Endothelial cell of umbilical vein (primary cell): ENCODE measurements around the gene CAND1. TPM values are rescaled to one million over a fixed set of nuclear protein-coding genes. Genes with fewer than 3 reads are reported as not detected.

Experiments used
- BruUV-seq: library from RNA; stranded (reverse); fragments of 400-500 nt; replicated peaks from 2 replicates; lab custom pipeline; 2021; lab: Mats Ljungman, UMichigan
- CTCF ChIA-PET: fragments of 300-600, 350-600 bp; sonication (Branson Sonifier 250); formaldehyde crosslinking; loops from one replicate; lab custom pipeline; 2021; ENCODE audit warnings: antibody characterized with exemption, inconsistent platforms; lab: Charles Lee
- POLR2A ChIA-PET: fragments of 300-600, 350-600 bp; sonication (Branson Sonifier 250); formaldehyde crosslinking; loops from one replicate; lab custom pipeline; 2021; ENCODE audit warnings: antibody characterized with exemption, inconsistent platforms; lab: Charles Lee
- DNase-seq: peaks from one replicate; pipeline ENCODE4 v3.0.0-alpha.2; 2011; ENCODE audit warnings: low read depth, low spot score
- FAIRE-seq: peaks from 2 replicates; lab custom pipeline; 2011; peaks lifted over from hg19 to GRCh38; lab: Jason Lieb, UNC
- H2AFZ ChIP-seq: 2 replicates; pipeline ENCODE4 v1.6.0; 2012; ENCODE audit warnings: low read depth, low read length, control low read depth, inconsistent platforms
- H3K27ac ChIP-seq: 2 replicates; pipeline ENCODE4 v1.5.1; 2011; ENCODE audit warnings: low read depth, mild to moderate bottlenecking, control low read depth, low read length, moderate library complexity; ENCODE audit not compliant: insufficient read depth
- H3K27me3 ChIP-seq, 2 experiments: 2 replicates each; pipeline versions ENCODE4 v1.6.0 to v1.6.1; 2011; ENCODE audit warnings: low read length in 2 of 2, mixed read lengths in 1 of 2; ENCODE audit not compliant: control insufficient read depth in 2 of 2, insufficient read depth in 2 of 2
- H3K36me3 ChIP-seq, 2 experiments: 2 replicates in 1 of 2; 3 replicates in 1 of 2; pipeline ENCODE4 v1.5.1; 2011; ENCODE audit warnings: low read length in 2 of 2, mild to moderate bottlenecking in 1 of 2, moderate library complexity in 1 of 2; ENCODE audit not compliant: control insufficient read depth in 2 of 2, insufficient read depth in 2 of 2; ENCODE audit errors: extremely low read depth in 1 of 2
- H3K4me1 ChIP-seq: 3 replicates; pipeline ENCODE4 v1.5.1; 2011; ENCODE audit warnings: mild to moderate bottlenecking, low read length; ENCODE audit not compliant: control insufficient read depth, insufficient read depth; ENCODE audit errors: extremely low read depth
- H3K4me2 ChIP-seq: 2 replicates; pipeline ENCODE4 v1.6.1; 2011; ENCODE audit warnings: low read length, control low read depth, mixed read lengths; ENCODE audit not compliant: insufficient read depth
- H3K4me3 ChIP-seq, 3 experiments: fragments of 200-600 bp in 1 of 3; sonication (generic), shearing (Covaris generic) in 1 of 3; replicated peaks in 1 of 3; 2 replicates each; pipeline ENCODE4 v1.5.1; 2011 to 2016; ENCODE audit warnings: control low read depth in 3 of 3, low read length in 3 of 3, mild to moderate bottlenecking in 2 of 3, inconsistent platforms in 1 of 3, low read depth in 1 of 3, moderate library complexity in 1 of 3; ENCODE audit not compliant: insufficient read depth in 1 of 3
- H3K79me2 ChIP-seq: 2 replicates; pipeline ENCODE4 v1.6.0; 2012; ENCODE audit warnings: low read length, inconsistent platforms; ENCODE audit not compliant: control insufficient read depth, insufficient read depth
- H3K9ac ChIP-seq: replicated peaks from 2 replicates; pipeline ENCODE3; 2011; ENCODE audit warnings: low read length, control low read depth; ENCODE audit not compliant: insufficient read depth; ENCODE audit errors: extremely low read depth
- H3K9me1 ChIP-seq: replicated peaks from 3 replicates; pipeline ENCODE4 v1.6.0; 2011; ENCODE audit warnings: mild to moderate bottlenecking, low read length; ENCODE audit not compliant: control insufficient read depth, insufficient read depth; ENCODE audit errors: extremely low read depth
- H3K9me3 ChIP-seq: replicated peaks from 2 replicates; pipeline ENCODE4 v1.5.1; 2012; ENCODE audit warnings: low read length, inconsistent platforms; ENCODE audit not compliant: control insufficient read depth, insufficient read depth
- H4K20me1 ChIP-seq: replicated peaks from 2 replicates; pipeline ENCODE3; 2011; ENCODE audit warnings: mild to moderate bottlenecking, low read length; ENCODE audit not compliant: control insufficient read depth, insufficient read depth; ENCODE audit errors: extremely low read depth
- EZH2 ChIP-seq: IDR thresholded peaks from 2 replicates; pipeline ENCODE4 v1.6.1; 2012; ENCODE audit warnings: borderline replicate concordance, low read depth, mild to moderate bottlenecking, moderate library complexity, low read length, inconsistent platforms; ENCODE audit not compliant: severe bottlenecking
- FOS ChIP-seq: IDR thresholded peaks from 2 replicates; pipeline ENCODE4 v1.6.1; 2011; ENCODE audit warnings: mild to moderate bottlenecking, low read length, moderate library complexity, borderline replicate concordance; ENCODE audit not compliant: insufficient read depth
- GATA2 ChIP-seq: IDR thresholded peaks from 2 replicates; pipeline ENCODE4 v1.7.0; 2011; ENCODE audit warnings: low read depth, mild to moderate bottlenecking, moderate library complexity, mixed read lengths, low read length; ENCODE audit not compliant: insufficient read length, insufficient read depth
- MAX ChIP-seq: IDR thresholded peaks from 2 replicates; pipeline ENCODE4 v1.6.1; 2011; ENCODE audit not compliant: insufficient read depth, insufficient read length
- MYC ChIP-seq: IDR thresholded peaks from one replicate; pipeline ENCODE4 v1.6.1; 2011; ENCODE audit warnings: mild to moderate bottlenecking, low read depth, low read length
- POLR2A ChIP-seq: IDR thresholded peaks from 2 replicates; pipeline ENCODE4 v1.6.1; 2012; ENCODE audit warnings: low read depth, mild to moderate bottlenecking, control low read depth, low read length
- POLR2AphosphoS5 ChIP-seq: IDR thresholded peaks from 2 replicates; pipeline ENCODE4 v1.6.1; 2012; ENCODE audit warnings: low read depth, mild to moderate bottlenecking, control low read depth, low read length, moderate library complexity; ENCODE audit not compliant: insufficient read depth
- dilution Hi-C: fragments of 300-500 bp; cut with MboI; formaldehyde crosslinking; loops from one replicate; pipeline ENCODE4 v1.15.0; 2019; ENCODE audit warnings: low sequenced_read_pairs; ENCODE audit not compliant: extremely low pct_ligation_motif_present
- intact Hi-C: fragments of 100-400 bp; cut with micrococcal nuclease; formaldehyde crosslinking; loops from one replicate; pipeline ENCODE4 v1.10.0; 2022
- polyA plus RNA-seq, 4 experiments: library from polyadenylated mRNA; depleted of rRNA in 3 of 4; stranded (reverse) in 3 of 4; unstranded in 1 of 4; fragments of >200 nt; gene quantifications; 2 replicates each; pipeline versions ENCODE4 v1.2.1 to v1.2.3, GENCODE V29; 2011 to 2012; ENCODE audit warnings: missing spikeins in 1 of 4
- total RNA-seq: library from RNA; stranded (reverse); gene quantifications from 2 replicates; pipeline ENCODE4 v1.2.3, GENCODE V29; 2021
- TF ChIP-seq, protein P1 (sequence below), 2 donors: IDR thresholded peaks; 1 replicate in 1 of 2; 2 replicates in 1 of 2; pipeline ENCODE4 v1.5.1; 2011; ENCODE audit warnings: low read length in 2 of 2, mild to moderate bottlenecking in 2 of 2, moderate library complexity in 2 of 2, control low read depth in 1 of 2, inconsistent platforms in 1 of 2, low read depth in 1 of 2; ENCODE audit not compliant: insufficient read depth in 1 of 2; ENCODE audit errors: extremely low read depth in 1 of 2

The CAND1 gene
- total and polyA plus RNA-seq, 2 donors (not counting 3 experiments of a cell fraction or from before 2014, with no cell fraction given) = 28.3 to 128 TPM

DNA sequence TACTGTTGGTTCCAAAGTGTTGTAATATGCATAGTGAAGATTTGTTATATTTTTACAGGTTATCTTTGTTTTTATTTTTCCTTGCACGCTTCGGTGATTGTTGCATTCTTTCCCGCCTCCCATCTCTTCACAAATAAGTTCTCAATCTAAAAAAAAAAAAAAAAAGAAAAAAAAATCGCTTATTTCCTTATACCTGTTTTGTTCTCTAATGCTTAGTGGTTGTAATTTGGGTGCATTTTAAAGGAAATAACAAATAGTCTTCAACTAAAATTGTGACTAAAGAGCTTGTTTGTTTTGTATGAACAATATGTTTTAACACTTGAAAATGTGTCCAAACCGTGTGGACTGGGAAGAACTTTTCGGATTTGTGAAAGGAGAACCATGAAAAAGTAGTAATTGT lies 1.5 kb downstream of the CAND1 start:
- Histone ChIP-seq H3K4me2 (peak overlapping the region; percentile 98), H3K9me1 (no peaks in the 10 kb centered on the region), H3K36me3 (no peaks in the 10 kb centered on the region), H3K27ac (peak overlapping the region; percentile 82), H3K9me3 (no peaks in the 10 kb centered on the region), H3K4me3 (peak overlapping the region; percentile 65 to 98 (median 90)), H3K79me2 (peaks cover 60% of the 10 kb centered on the region), H3K27me3 (no peaks in the 10 kb centered on the region), H2AFZ (no peak overlapping the region), H3K4me1 (peaks cover 25% of the 10 kb centered on the region), H3K9ac (peak overlapping the region; percentile 93), H4K20me1 (peaks cover 5% of the 10 kb centered on the region)
- DNase-seq = no peak
- dilution Hi-C loops = no loop called here
- FAIRE-seq = no peak
- intact Hi-C loops = no loop called here
- ChIA-PET CTCF (interaction anchor here (0.6 to 1.2 kb wide), 2 partner anchors 22 to 1516 kb away, joined by 3 to 5 read pairs; no protein-coding TSS in a partner anchor), POLR2A (no interaction called here)
- TSS peak; percentile 26 for BruUV-seq
- no peak for TF ChIP-seq MYC
- TF ChIP-seq POLR2AphosphoS5 = no peak
- TF ChIP-seq GATA2 = no peak

GRCh38 chr12:67271976-67272375 lies 2.8 kb downstream of the CAND1 start:
- no peak overlapping the region for H3K9ac ChIP-seq
- intact Hi-C loops (no loop called here), dilution Hi-C loops (no loop called here)
- no peak overlapping the region for H2AFZ ChIP-seq
- peak overlapping the region; percentile 98 for H3K4me2 ChIP-seq
- H3K27me3 ChIP-seq = no peaks in the 10 kb centered on the region
- H3K79me2 ChIP-seq = peaks cover 74% of the 10 kb centered on the region
- H3K27ac ChIP-seq = no peak overlapping the region
- peaks cover 15% of the 10 kb centered on the region for H4K20me1 ChIP-seq
- H3K4me1 ChIP-seq = peaks cover 25% of the 10 kb centered on the region
- DNase-seq = no peak
- TF ChIP-seq FOS = no peak
- no peak for TF ChIP-seq EZH2
- no peak for TF ChIP-seq POLR2A
- no peak for TF ChIP-seq MAX
- no peak for TF ChIP-seq GATA2
- TF ChIP-seq, protein P1, sequence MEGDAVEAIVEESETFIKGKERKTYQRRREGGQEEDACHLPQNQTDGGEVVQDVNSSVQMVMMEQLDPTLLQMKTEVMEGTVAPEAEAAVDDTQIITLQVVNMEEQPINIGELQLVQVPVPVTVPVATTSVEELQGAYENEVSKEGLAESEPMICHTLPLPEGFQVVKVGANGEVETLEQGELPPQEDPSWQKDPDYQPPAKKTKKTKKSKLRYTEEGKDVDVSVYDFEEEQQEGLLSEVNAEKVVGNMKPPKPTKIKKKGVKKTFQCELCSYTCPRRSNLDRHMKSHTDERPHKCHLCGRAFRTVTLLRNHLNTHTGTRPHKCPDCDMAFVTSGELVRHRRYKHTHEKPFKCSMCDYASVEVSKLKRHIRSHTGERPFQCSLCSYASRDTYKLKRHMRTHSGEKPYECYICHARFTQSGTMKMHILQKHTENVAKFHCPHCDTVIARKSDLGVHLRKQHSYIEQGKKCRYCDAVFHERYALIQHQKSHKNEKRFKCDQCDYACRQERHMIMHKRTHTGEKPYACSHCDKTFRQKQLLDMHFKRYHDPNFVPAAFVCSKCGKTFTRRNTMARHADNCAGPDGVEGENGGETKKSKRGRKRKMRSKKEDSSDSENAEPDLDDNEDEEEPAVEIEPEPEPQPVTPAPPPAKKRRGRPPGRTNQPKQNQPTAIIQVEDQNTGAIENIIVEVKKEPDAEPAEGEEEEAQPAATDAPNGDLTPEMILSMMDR (IDR thresholded peaks at IDR 0.05; ENCODE audit: extremely low read depth in 1 of 2, insufficient read depth in 1 of 2, low read depth in 1 of 2, low read length in 2 of 2) = no peak
- no peaks in the 10 kb centered on the region for H3K9me3 ChIP-seq
- ChIA-PET POLR2A (no interaction called here), CTCF (no interaction called here)
- no peaks in the 10 kb centered on the region for H3K9me1 ChIP-seq
- BruUV-seq = no TSS peak
- peak; percentile 4 for FAIRE-seq
- no peaks in the 10 kb centered on the region for H3K36me3 ChIP-seq
- no peak overlapping the region for H3K4me3 ChIP-seq
